Measurements from ENCODE around the gene DOCK6. TPM values are rescaled to one million over a fixed set of nuclear protein-coding genes. Genes with fewer than 3 reads are reported as not detected.

Gene DOCK6
- polyA plus RNA-seq, 1 donor from 2014 or later: not detected

GRCh38 chr19:11209839-11210655 lies 52.3 kb downstream of the DOCK6 start:
- H3K4me3 ChIP-seq (ENCODE audit: low read length): no peak overlapping the region
- no peaks in the 10 kb centered on the region for H3K79me2 ChIP-seq (replicated peaks; ENCODE audit: insufficient read depth, low read length)
- no peak overlapping the region for H3K4me2 ChIP-seq (ENCODE audit: low read length)
- no peak overlapping the region for H3K27ac ChIP-seq (ENCODE audit: low read length)
- no peak overlapping the region for H2AFZ ChIP-seq (ENCODE audit: low read depth, low read length)
- H3K9me2 ChIP-seq (ENCODE audit: insufficient read depth, low read length): no peaks in the 10 kb centered on the region
- no peaks in the 10 kb centered on the region for H3F3A ChIP-seq (ENCODE audit: insufficient read depth, low read length, poor library complexity, severe bottlenecking)
- no peak overlapping the region for H3K9ac ChIP-seq (ENCODE audit: low read length)
- H3K27me3 ChIP-seq (ENCODE audit: insufficient read depth, low read depth, low read length): no peaks in the 10 kb centered on the region
- no peaks in the 10 kb centered on the region for H4K20me1 ChIP-seq (ENCODE audit: insufficient read depth)
- TF ChIP-seq POLR2AphosphoS5 (IDR thresholded peaks at IDR 0.05): no peak
- no peak for TF ChIP-seq TAF1 (IDR thresholded peaks at IDR 0.05; ENCODE audit: low read depth)
- no peak for TF ChIP-seq EZH2 (IDR thresholded peaks at IDR 0.05; ENCODE audit: borderline replicate concordance, insufficient read depth, low read length, poor library complexity, severe bottlenecking)
- no peak for TF ChIP-seq EP300 (conservative IDR thresholded peaks at IDR 0.05; ENCODE audit: poor library complexity, severe bottlenecking)
- no peak for TF ChIP-seq SMC3 (conservative IDR thresholded peaks at IDR 0.05; ENCODE audit: poor library complexity)
- TF ChIP-seq RAD21 (conservative IDR thresholded peaks at IDR 0.05): no peak
- TF ChIP-seq CTCF (IDR thresholded peaks at IDR 0.05; ENCODE audit: poor library complexity, severe bottlenecking): no peak
- TF ChIP-seq MXI1 (conservative IDR thresholded peaks at IDR 0.05; ENCODE audit: poor library complexity, severe bottlenecking): no peak
- TF ChIP-seq REST (IDR thresholded peaks at IDR 0.05; ENCODE audit: borderline replicate concordance): no peak
- H3K36me3 ChIP-seq (ENCODE audit: insufficient read depth, low read length): no peaks in the 10 kb centered on the region
- H3K9me3 ChIP-seq (ENCODE audit: low read length): no peaks in the 10 kb centered on the region

DNA sequence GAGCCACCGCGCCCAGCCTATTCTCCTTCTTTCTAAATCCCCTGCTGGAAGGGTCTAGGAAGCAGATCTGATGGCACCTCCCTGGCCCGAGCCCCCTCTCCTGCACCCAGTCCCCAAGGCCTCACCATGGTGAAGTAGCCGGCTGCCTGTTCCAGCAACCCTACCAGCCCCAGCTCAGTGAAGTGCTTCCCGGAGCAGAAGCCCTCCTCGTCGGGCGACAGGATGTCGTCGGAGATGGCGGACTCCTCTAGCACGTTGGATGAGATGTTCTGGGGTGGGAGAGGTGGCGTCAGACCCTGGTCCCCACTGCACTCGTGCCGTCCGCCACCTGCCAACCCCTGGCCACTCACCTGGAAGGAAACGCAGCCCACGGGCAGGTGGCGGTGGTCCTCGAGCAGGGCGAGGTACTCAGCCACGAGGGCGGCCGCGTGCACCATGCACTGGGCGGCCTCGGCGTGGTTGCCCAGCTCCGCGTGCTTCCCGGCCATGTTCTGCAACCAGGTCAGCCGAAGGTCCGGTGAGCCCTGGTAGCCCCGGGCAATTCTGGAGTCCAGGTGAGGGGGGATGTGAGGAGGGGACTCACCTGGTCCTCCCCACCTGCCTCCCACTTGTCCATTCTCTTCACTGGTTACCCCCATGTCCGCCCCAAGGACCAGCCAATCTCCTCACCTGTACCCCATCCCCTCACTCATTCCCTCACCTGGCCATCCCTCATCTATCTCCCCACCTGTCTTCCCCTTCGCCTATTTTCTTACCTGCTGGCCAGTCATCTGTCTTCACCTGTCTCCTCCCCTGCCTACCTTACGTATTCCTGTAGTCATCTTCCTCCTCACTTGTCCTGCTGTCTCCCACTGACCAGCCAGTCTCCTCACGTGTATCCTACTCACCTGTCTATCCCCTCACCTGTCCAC lies 53.5 kb downstream of the DOCK6 start:
- Histone ChIP-seq H3F3A (ENCODE audit: insufficient read depth, low read length, poor library complexity, severe bottlenecking) (no peaks in the 10 kb centered on the region), H2AFZ (ENCODE audit: low read depth, low read length) (no peak overlapping the region), H3K9me3 (ENCODE audit: low read length) (no peaks in the 10 kb centered on the region), H3K36me3 (ENCODE audit: insufficient read depth, low read length) (no peaks in the 10 kb centered on the region), H4K20me1 (ENCODE audit: insufficient read depth) (no peaks in the 10 kb centered on the region), H3K4me3 (ENCODE audit: low read length) (no peak overlapping the region), H3K27ac (ENCODE audit: low read length) (no peak overlapping the region), H3K9ac (ENCODE audit: low read length) (no peak overlapping the region), H3K4me2 (ENCODE audit: low read length) (no peak overlapping the region), H3K79me2 (replicated peaks; ENCODE audit: insufficient read depth, low read length) (no peaks in the 10 kb centered on the region), H3K27me3 (ENCODE audit: insufficient read depth, low read depth, low read length) (no peaks in the 10 kb centered on the region), H3K9me2 (ENCODE audit: insufficient read depth, low read length) (no peaks in the 10 kb centered on the region)
- TF ChIP-seq EP300 (conservative IDR thresholded peaks at IDR 0.05; ENCODE audit: poor library complexity, severe bottlenecking) (no peak), MXI1 (conservative IDR thresholded peaks at IDR 0.05; ENCODE audit: poor library complexity, severe bottlenecking) (no peak), REST (IDR thresholded peaks at IDR 0.05; ENCODE audit: borderline replicate concordance) (no peak), CTCF (IDR thresholded peaks at IDR 0.05; ENCODE audit: poor library complexity, severe bottlenecking) (no peak), POLR2AphosphoS5 (IDR thresholded peaks at IDR 0.05) (no peak), RAD21 (conservative IDR thresholded peaks at IDR 0.05) (no peak), EZH2 (IDR thresholded peaks at IDR 0.05; ENCODE audit: borderline replicate concordance, insufficient read depth, low read length, poor library complexity, severe bottlenecking) (no peak), TAF1 (IDR thresholded peaks at IDR 0.05; ENCODE audit: low read depth) (no peak), SMC3 (conservative IDR thresholded peaks at IDR 0.05; ENCODE audit: poor library complexity) (no peak)

All from neural cell (in vitro differentiated cells).